GM12878 (cell line): ENCODE results near the gene SMG9. TPM values are rescaled to one million over a fixed set of nuclear protein-coding genes. Genes with fewer than 3 reads are reported as not detected.
A peak's percentile ranks its signal among the peaks of the same experiment; 100 is the strongest.

Experiments used
- ATAC-seq: fragments of 200-7000 bp; cut with Tn5 transposase; 3 replicates; pipeline ENCODE4 v1.9.1; 2020; ENCODE audit warnings: mild to moderate bottlenecking, moderate library complexity
- Bru-seq: library from RNA; stranded (reverse); fragments of 400-500 nt; gene quantifications from one replicate; lab custom pipeline; 2021; lab: Mats Ljungman, UMichigan
- BruChase-seq, 2 experiments: library from RNA; stranded (reverse); fragments of 400-500 nt; gene quantifications; one replicate each; lab custom pipeline; 2021; lab: Mats Ljungman, UMichigan
- BruUV-seq: library from RNA; stranded (reverse); fragments of 400-500 nt; replicated peaks from 2 replicates; lab custom pipeline; 2021; lab: Mats Ljungman, UMichigan
- CTCF ChIA-PET: fragments of 300-600 bp; sonication (Branson Sonifier 250); formaldehyde crosslinking; extraction: SDS; loops from one replicate; lab custom pipeline; 2021; ENCODE audit warnings: inconsistent platforms; lab: Yijun Ruan, JAX
- POLR2A ChIA-PET: fragments of 350-600 bp; formaldehyde crosslinking; extraction: SDS; loops from one replicate; lab custom pipeline; 2021; ENCODE audit warnings: inconsistent platforms; lab: Charles Lee
- RAD21 ChIA-PET: fragments of 300-600 bp; sonication (Branson Sonifier 250); formaldehyde crosslinking; loops from one replicate; lab custom pipeline; 2023; ENCODE audit warnings: antibody characterized with exemption; ENCODE audit not compliant: unreplicated experiment; lab: Charles Lee
- SMC1A ChIA-PET: fragments of 300-600 bp; sonication (Branson Sonifier 250); formaldehyde crosslinking; loops from one replicate; lab custom pipeline; 2023; ENCODE audit not compliant: unreplicated experiment, uncharacterized antibody; lab: Charles Lee
- DNase-seq: peaks from one replicate; pipeline ENCODE4 v3.0.0-alpha.2; 2011; ENCODE audit warnings: low read depth, low spot score
- FAIRE-seq: peaks from 3 replicates; lab custom pipeline; 2011; peaks lifted over from hg19 to GRCh38; lab: Jason Lieb, UNC
- H2AFZ ChIP-seq: 2 replicates; pipeline ENCODE4 v1.6.0; 2011; ENCODE audit warnings: low read depth, low read length, control low read depth; ENCODE audit not compliant: control insufficient read depth
- H3K27ac ChIP-seq: 2 replicates; pipeline ENCODE4 v1.5.1; 2011; ENCODE audit warnings: control low read depth; ENCODE audit not compliant: control insufficient read depth, insufficient read depth
- H3K27me3 ChIP-seq, 2 experiments: replicated peaks in 1 of 2; 2 replicates each; pipeline versions ENCODE4 v1.6.0 to v1.6.1; 2011; ENCODE audit warnings: low read length in 1 of 2; ENCODE audit not compliant: control insufficient read depth in 2 of 2, insufficient read depth in 2 of 2
- H3K36me3 ChIP-seq, 2 experiments: 2 replicates each; pipeline ENCODE4 v1.5.1; 2011; ENCODE audit warnings: low read length in 1 of 2; ENCODE audit not compliant: control insufficient read depth in 2 of 2, insufficient read depth in 2 of 2
- H3K4me1 ChIP-seq: 2 replicates; pipeline ENCODE4 v1.6.1; 2011; ENCODE audit warnings: mild to moderate bottlenecking, low read length, moderate library complexity, mixed read lengths; ENCODE audit not compliant: control insufficient read depth, insufficient read depth
- H3K4me2 ChIP-seq: 2 replicates; pipeline ENCODE4 v1.6.0; 2011; ENCODE audit warnings: control low read depth; ENCODE audit not compliant: control insufficient read depth, insufficient read depth
- H3K4me3 ChIP-seq: fragments of 200-600 bp; sonication (generic); 2 replicates; pipeline ENCODE4 v1.5.1; 2016
- H3K79me2 ChIP-seq: 2 replicates; pipeline ENCODE4 v1.6.0; 2011; ENCODE audit warnings: low read length; ENCODE audit not compliant: control insufficient read depth, insufficient read depth
- H3K9ac ChIP-seq: 2 replicates; pipeline ENCODE4 v1.8.0; 2011; ENCODE audit warnings: low read length, control low read depth, mixed read lengths; ENCODE audit not compliant: control insufficient read depth, insufficient read depth
- H3K9me3 ChIP-seq: replicated peaks from 3 replicates; pipeline ENCODE4 v1.5.1; 2011; ENCODE audit warnings: mild to moderate bottlenecking, low read length; ENCODE audit not compliant: control insufficient read depth, insufficient read depth
- H4K20me1 ChIP-seq: 2 replicates; pipeline ENCODE4 v1.6.0; 2011; ENCODE audit not compliant: control insufficient read depth, insufficient read depth
- BCL11A ChIP-seq: IDR thresholded peaks from 2 replicates; pipeline ENCODE4 v1.6.1; 2011; ENCODE audit warnings: low read depth, low read length
- ELK1 ChIP-seq: IDR thresholded peaks from 2 replicates; pipeline ENCODE4 v1.6.1; 2012; ENCODE audit warnings: low read depth, low read length, improper control_type of control experiment
- JUND ChIP-seq: IDR thresholded peaks from 2 replicates; pipeline ENCODE4 v1.6.1; 2012; ENCODE audit warnings: low read depth, mild to moderate bottlenecking, low read length, improper control_type of control experiment, moderate library complexity
- NFIC ChIP-seq: IDR thresholded peaks from 2 replicates; pipeline ENCODE4 v1.6.1; 2012; ENCODE audit warnings: low read depth, mild to moderate bottlenecking, inconsistent platforms, low read length, moderate library complexity
- PAX5 ChIP-seq: IDR thresholded peaks from 2 replicates; pipeline ENCODE4 v1.6.1; 2011; ENCODE audit warnings: low read depth, low read length, borderline replicate concordance
- POU2F2 ChIP-seq: IDR thresholded peaks from 3 replicates; pipeline ENCODE4 v1.6.1; 2011; ENCODE audit warnings: low read depth, mild to moderate bottlenecking, low read length, borderline replicate concordance
- RFX5 ChIP-seq: IDR thresholded peaks from 2 replicates; pipeline ENCODE4 v1.6.1; 2011; ENCODE audit warnings: low read depth, low read length, improper control_type of control experiment
- SRF ChIP-seq, 2 experiments: IDR thresholded peaks; 2 replicates each; pipeline ENCODE4 v1.6.1; 2011; ENCODE audit warnings: low read depth in 2 of 2, low read length in 2 of 2, mild to moderate bottlenecking in 1 of 2, moderate library complexity in 1 of 2
- STAT1 ChIP-seq: fragments of 450-650 bp; conservative IDR thresholded peaks from 2 replicates; pipeline ENCODE4 v1.6.1; 2014; ENCODE audit warnings: antibody characterized with exemption, mild to moderate bottlenecking
- ZNF207 ChIP-seq: fragments of 450-650 bp; IDR thresholded peaks from 2 replicates; pipeline ENCODE4 v1.6.1; 2014; ENCODE audit warnings: antibody characterized with exemption, mild to moderate bottlenecking, borderline replicate concordance
- WGBS: methylation state at CpG from one replicate; pipeline ENCODE4 v1.1.6; 2016; ENCODE audit warnings: low lambda C conversion rate; ENCODE audit not compliant: insufficient replicate concordance, insufficient coverage; ENCODE audit errors: missing lambda C conversion rate; 5-methylcytosine and 5-hydroxymethylcytosine counted together
- in situ Hi-C: fragments of 300-500 bp; cut with MboI; formaldehyde crosslinking; loops from 9 replicates; pipeline ENCODE4 v1.14.3; 2018; ENCODE audit warnings: mixed read lengths
- intact Hi-C: fragments of 100-400 bp; cut with micrococcal nuclease; formaldehyde crosslinking; loops from one replicate; pipeline ENCODE4 v1.14.2; 2022; ENCODE audit not compliant: unreplicated experiment
- long read RNA-seq, 2 experiments: library from polyadenylated mRNA; unstranded; transcript quantifications; one replicate each; pipeline ENCODE4 v2.0.0, GENCODE V29; 2019 to 2020
- polyA minus RNA-seq, 3 experiments: library from RNA; depleted of rRNA, polyadenylated mRNA; stranded (reverse); fragments of >200 nt; gene quantifications; 2 replicates each; pipeline ENCODE4 v1.2.3, GENCODE V29; 2011
- polyA plus RNA-seq, 11 experiments: library from polyadenylated mRNA; depleted of rRNA in 4 of 11; unstranded in 6 of 11; stranded (reverse) in 5 of 11; fragments of >200 nt; fragmentation: Nextera tagmentation in 4 of 11; fragmentation: Illumina TruSeq in 1 of 11; extraction: Ambion mirVana in 4 of 11; extraction: Trizol in 1 of 11; gene quantifications; 1 replicate in 1 of 11; 2 replicates in 10 of 11; pipeline versions ENCODE4 v1.2.1 to v1.2.3, GENCODE V29; 2011 to 2016; ENCODE audit warnings: inconsistent platforms in 2 of 11, missing spikeins in 2 of 11, low read depth in 1 of 11
- total RNA-seq, 4 experiments: library from RNA; depleted of rRNA in 3 of 4; stranded (reverse); fragments of >200 nt in 3 of 4; fragmentation: Illumina TruSeq in 1 of 4; extraction: Trizol in 1 of 4; gene quantifications; 2 replicates each; pipeline versions ENCODE4 v1.2.1 to v1.2.3, GENCODE V29; 2013 to 2021
- TF ChIP-seq, protein P1 (sequence below): IDR thresholded peaks from 2 replicates; pipeline ENCODE4 v1.6.1; 2012; ENCODE audit warnings: mild to moderate bottlenecking, low read depth, low read length

Gene SMG9
- total RNA-seq (2013; cell fraction: nucleolus; rRNA removed): 148 and 165 TPM in 2 replicates
- total RNA-seq (2014; rRNA removed): 23.5 and 28.1 TPM in 2 replicates
- total RNA-seq (2014; rRNA removed; fragmentation: Illumina TruSeq; extraction: Trizol): 16.3 and 20.3 TPM in 2 replicates
- 45.4 and 52.2 TPM in 2 replicates for total RNA-seq (2021)
- 8.1 TPM for polyA plus RNA-seq (2011; ENCODE audit: low read depth)
- 20.6 and 48.9 TPM in 2 replicates for polyA plus RNA-seq (2011; rRNA removed)
- 47.7 and 58.0 TPM in 2 replicates for polyA plus RNA-seq (2011; cell fraction: cytosol; rRNA removed)
- 125 and 147 TPM in 2 replicates for polyA plus RNA-seq (2011; cell fraction: nucleus; rRNA removed)
- polyA plus RNA-seq (2012): 20.1 and 31.2 TPM in 2 replicates
- polyA plus RNA-seq (2014; fragmentation: Illumina TruSeq; extraction: Trizol): 21.9 and 26.4 TPM in 2 replicates
- 1 to 10 TPM in 1 of 2 experiments, under 1 TPM in 1; 0.69 to 4.0 TPM for polyA plus RNA-seq (2014; fragmentation: Nextera tagmentation; extraction: Ambion mirVana)
- 34.4 and 34.6 TPM in 2 replicates for polyA plus RNA-seq (2014; rRNA removed)
- 10 to 100 TPM; 28.2 to 30.4 TPM for polyA plus RNA-seq (2016; fragmentation: Nextera tagmentation; extraction: Ambion mirVana)
- polyA minus RNA-seq (2011; rRNA and poly(A)+ RNA removed): 22.4 and 25.9 TPM in 2 replicates
- 12.4 and 17.5 TPM in 2 replicates for polyA minus RNA-seq (2011; cell fraction: cytosol; rRNA and poly(A)+ RNA removed)
- polyA minus RNA-seq (2011; cell fraction: nucleus; rRNA and poly(A)+ RNA removed): 21.2 and 29.7 TPM in 2 replicates
- percentile 78 among the genes with signal in this experiment for Bru-seq, nascent RNA
- BruChase-seq, experiment 1, labeled RNA remaining after a 6-hour chase: percentile 82 among the genes with signal in this experiment
- BruChase-seq, experiment 2, labeled RNA remaining after a 2-hour chase: percentile 75 among the genes with signal in this experiment
- long read RNA-seq, experiment 1, full-length matches to known transcripts: 7 of 24 reads
- long read RNA-seq, experiment 1, partial matches to known transcripts: 12 of 24 reads
- long read RNA-seq, experiment 1, other reads (novel, unspliced or antisense): 5 of 24 reads
- long read RNA-seq, experiment 2, full-length matches to known transcripts: 1 of 7 reads
- long read RNA-seq, experiment 2, partial matches to known transcripts: 3 of 7 reads
- long read RNA-seq, experiment 2, other reads (novel, unspliced or antisense): 3 of 7 reads

DNA sequence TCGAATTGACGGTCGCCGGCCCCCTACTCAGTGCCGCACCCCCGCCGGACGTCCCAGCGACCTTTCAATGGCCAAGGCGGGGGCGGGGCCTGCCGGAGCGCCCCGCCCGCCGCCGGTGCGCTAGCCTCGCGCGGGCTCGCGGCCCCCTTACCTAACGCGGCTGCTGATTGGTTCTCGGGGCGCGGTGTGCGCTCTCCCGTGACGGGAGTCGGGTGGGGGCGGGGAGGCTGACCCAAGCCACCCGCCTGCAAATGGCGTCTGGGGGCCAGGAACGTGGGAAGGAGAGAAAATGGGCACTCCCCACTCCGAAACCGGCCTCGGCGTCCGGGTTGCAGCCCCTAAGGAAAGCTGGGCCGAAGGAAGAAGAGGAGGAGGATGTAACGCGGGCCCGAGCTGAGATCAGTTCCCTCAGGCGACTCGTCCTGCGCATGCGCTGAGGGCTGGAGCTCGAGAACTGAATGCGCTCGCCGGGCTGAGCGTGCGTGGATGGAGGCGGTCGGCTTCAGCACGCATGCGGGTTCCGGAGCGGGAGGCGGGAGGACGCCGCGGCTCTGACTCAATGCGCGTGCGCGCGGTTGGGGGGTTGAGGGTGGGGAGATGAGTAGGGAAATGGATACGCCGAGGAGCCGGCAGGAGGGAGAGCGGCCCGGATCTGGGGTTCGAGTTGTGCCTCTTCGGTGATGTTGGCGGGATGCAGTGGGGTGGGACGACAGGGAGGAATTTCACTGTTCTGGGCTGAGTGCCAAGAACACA lies at the start of gene SMG9:
SMG9 (minus strand) TSS at position 460 of the 753 bp plus-strand sequence. CDS start 4,221 bp downstream, outside the sequence.
- Histone ChIP-seq H3K4me1 (peaks cover 46% of the 10 kb centered on the region), H2AFZ (peak within 1 kb of the TSS; percentile 83), H3K9me3 (no peaks in the 10 kb centered on the region), H3K27ac (peak within 1 kb of the TSS; percentile 98), H3K79me2 (peaks cover 41% of the 10 kb centered on the region), H3K9ac (peak within 1 kb of the TSS; percentile 98), H3K36me3 (peaks cover under 1 to 1% of the 10 kb centered on the region in 2 experiments; a peak in 2 of 4 replicates), H3K4me2 (peak within 1 kb of the TSS; percentile 97), H3K27me3 (no peaks in the 10 kb centered on the region), H3K4me3 (peak within 1 kb of the TSS; percentile 84), H4K20me1 (no peaks in the 10 kb centered on the region)
- WGBS: 1% methylated on average over 79 of the region's 79 CpGs
- CTCF ChIA-PET: interaction anchor here (0.6 to 20.8 kb wide), 7 partner anchors 9 to 160 kb away, joined by 3 to 324 read pairs (median 13); partner anchors contain the start of gene KCNN4
- BruUV-seq: no TSS peak
- POLR2A ChIA-PET: interaction anchor here (1.0 to 18.9 kb wide), 6 partner anchors 10 to 180 kb away, joined by 3 to 389 read pairs (median 6); partner anchors contain the start of genes KCNN4 and ZNF45
- ATAC-seq: peak; percentile 77
- SMC1A ChIA-PET: interaction anchor here (0.9 to 20.1 kb wide), 4 partner anchors 9 to 86 kb away, joined by 4 to 325 read pairs (median 99); partner anchors contain the start of gene KCNN4
- in situ Hi-C loops (loop anchor here (25.0 kb wide), 2 partner anchors 1708 to 1817 kb away; partner anchors contain the start of genes ERFL and FOSB), intact Hi-C loops (loop anchor here (1.0 kb wide), 2 partner anchors 11 to 23 kb away; no protein-coding TSS in a partner anchor)
- RAD21 ChIA-PET: interaction anchor here (0.6 to 8.2 kb wide), 10 partner anchors 9 to 1265 kb away, joined by 3 to 167 read pairs (median 7); partner anchors contain the start of genes KCNN4 and PLAUR
- DNase-seq: peak; percentile 89
- FAIRE-seq: no peak
- TF ChIP-seq POU2F2: peak; percentile 6; the same call in 1 of the 3 replicates
- TF ChIP-seq ELK1: peak; percentile 39; the same call in 1 of the 2 replicates
- TF ChIP-seq ZNF207: peak; percentile 90; the same call in 1 of the 2 replicates
- 0 out of 2 replicates have a peak, but pooled peaks have one; percentile 71 for TF ChIP-seq STAT1
- no peak for TF ChIP-seq BCL11A
- TF ChIP-seq NFIC: no peak
- 0 out of 2 replicates have a peak, but pooled peaks have one; percentile 6 for TF ChIP-seq JUND
- TF ChIP-seq SRF (IDR thresholded peaks at IDR 0.05; ENCODE audit: low read depth in 2 of 2, low read length in 2 of 2): 0 out of 4 replicates have a peak, but pooled peaks of 1 of the 2 experiments have one; percentile 33
- TF ChIP-seq, protein P1, sequence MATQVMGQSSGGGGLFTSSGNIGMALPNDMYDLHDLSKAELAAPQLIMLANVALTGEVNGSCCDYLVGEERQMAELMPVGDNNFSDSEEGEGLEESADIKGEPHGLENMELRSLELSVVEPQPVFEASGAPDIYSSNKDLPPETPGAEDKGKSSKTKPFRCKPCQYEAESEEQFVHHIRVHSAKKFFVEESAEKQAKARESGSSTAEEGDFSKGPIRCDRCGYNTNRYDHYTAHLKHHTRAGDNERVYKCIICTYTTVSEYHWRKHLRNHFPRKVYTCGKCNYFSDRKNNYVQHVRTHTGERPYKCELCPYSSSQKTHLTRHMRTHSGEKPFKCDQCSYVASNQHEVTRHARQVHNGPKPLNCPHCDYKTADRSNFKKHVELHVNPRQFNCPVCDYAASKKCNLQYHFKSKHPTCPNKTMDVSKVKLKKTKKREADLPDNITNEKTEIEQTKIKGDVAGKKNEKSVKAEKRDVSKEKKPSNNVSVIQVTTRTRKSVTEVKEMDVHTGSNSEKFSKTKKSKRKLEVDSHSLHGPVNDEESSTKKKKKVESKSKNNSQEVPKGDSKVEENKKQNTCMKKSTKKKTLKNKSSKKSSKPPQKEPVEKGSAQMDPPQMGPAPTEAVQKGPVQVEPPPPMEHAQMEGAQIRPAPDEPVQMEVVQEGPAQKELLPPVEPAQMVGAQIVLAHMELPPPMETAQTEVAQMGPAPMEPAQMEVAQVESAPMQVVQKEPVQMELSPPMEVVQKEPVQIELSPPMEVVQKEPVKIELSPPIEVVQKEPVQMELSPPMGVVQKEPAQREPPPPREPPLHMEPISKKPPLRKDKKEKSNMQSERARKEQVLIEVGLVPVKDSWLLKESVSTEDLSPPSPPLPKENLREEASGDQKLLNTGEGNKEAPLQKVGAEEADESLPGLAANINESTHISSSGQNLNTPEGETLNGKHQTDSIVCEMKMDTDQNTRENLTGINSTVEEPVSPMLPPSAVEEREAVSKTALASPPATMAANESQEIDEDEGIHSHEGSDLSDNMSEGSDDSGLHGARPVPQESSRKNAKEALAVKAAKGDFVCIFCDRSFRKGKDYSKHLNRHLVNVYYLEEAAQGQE: 0 out of 2 replicates have a peak, but pooled peaks have one; percentile 10
- TF ChIP-seq RFX5: 0 out of 2 replicates have a peak, but pooled peaks have one; percentile 42
- TF ChIP-seq PAX5: peak; percentile 97
